ENCODE results near the gene C12orf60.

Gene C12orf60

DNA sequence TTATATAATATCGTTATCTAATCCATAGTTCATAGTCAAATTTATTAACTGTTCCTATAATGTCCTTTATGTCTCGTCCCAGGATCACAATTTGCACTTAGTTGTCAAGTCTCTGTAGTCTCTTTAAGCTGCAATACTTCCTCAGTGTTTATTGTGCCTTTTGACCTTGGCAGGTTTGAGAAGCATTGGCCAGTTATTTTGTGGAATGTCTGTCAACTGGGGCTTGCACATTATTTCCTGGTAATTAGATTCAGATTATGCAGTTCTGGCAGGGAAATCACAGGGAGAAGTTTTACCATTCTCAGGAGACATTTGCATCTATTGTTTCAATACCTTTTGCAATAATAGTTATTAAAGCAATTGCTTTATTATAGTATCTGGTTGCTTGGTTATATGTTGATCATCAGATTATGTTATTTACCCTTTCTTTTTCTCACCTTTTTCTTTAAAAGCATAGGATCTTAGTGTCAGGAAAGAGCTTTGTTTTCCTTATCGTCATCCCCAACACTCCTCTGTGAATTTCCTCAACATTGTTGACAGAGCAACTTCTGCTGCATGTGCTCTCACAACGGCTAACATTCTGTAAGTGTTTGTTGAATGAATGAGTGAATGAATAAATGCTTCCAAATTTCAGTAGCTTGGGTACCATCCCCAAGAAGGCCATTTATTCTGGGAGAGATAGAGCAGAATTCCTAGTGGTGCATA lies 43.6 kb downstream of the C12orf60 start:
- H3K56ac ChIP-seq (ENCODE audit: low read length): no peak overlapping the region
- no peak overlapping the region for H4K5ac ChIP-seq (ENCODE audit: low read length)
- H3K27ac ChIP-seq (ENCODE audit: low read depth, low read length): no peak overlapping the region
- H3K4me2 ChIP-seq (ENCODE audit: low read length): no peak overlapping the region
- no peaks in the 10 kb centered on the region for H3K27me3 ChIP-seq (ENCODE audit: insufficient read depth, low read length, poor library complexity)
- no peak overlapping the region for H3K23ac ChIP-seq (ENCODE audit: low read length)
- H3K9ac ChIP-seq (ENCODE audit: low read length): no peak overlapping the region
- no peak overlapping the region for H4K8ac ChIP-seq (ENCODE audit: low read depth, low read length)
- H3K79me2 ChIP-seq (ENCODE audit: control insufficient read depth, insufficient read depth, low read length): no peaks in the 10 kb centered on the region
- H3K4me3 ChIP-seq (ENCODE audit: low read length): no peak overlapping the region
- H2AK5ac ChIP-seq (ENCODE audit: low read length): no peak overlapping the region
- H2BK5ac ChIP-seq (ENCODE audit: low read length): no peak overlapping the region
- no peaks in the 10 kb centered on the region for H3K36me3 ChIP-seq (ENCODE audit: control insufficient read depth, insufficient read depth, low read length)
- no peak overlapping the region for H2BK120ac ChIP-seq (ENCODE audit: low read depth, low read length)
- H3K79me1 ChIP-seq (ENCODE audit: low read length): no peaks in the 10 kb centered on the region
- no peak overlapping the region for H3K4ac ChIP-seq (ENCODE audit: low read depth, low read length)
- no peak overlapping the region for H2BK15ac ChIP-seq (replicated peaks; ENCODE audit: low read depth)
- 100% methylated on average over 1 of the region's 4 CpGs for WGBS (ENCODE audit: extremely low coverage, insufficient coverage, low lambda C conversion rate)
- no peak overlapping the region for H3K18ac ChIP-seq (ENCODE audit: low read length)
- no peaks in the 10 kb centered on the region for H3K4me1 ChIP-seq (ENCODE audit: control insufficient read depth, low read depth, low read length)
- DNase-seq: no peak

DNA sequence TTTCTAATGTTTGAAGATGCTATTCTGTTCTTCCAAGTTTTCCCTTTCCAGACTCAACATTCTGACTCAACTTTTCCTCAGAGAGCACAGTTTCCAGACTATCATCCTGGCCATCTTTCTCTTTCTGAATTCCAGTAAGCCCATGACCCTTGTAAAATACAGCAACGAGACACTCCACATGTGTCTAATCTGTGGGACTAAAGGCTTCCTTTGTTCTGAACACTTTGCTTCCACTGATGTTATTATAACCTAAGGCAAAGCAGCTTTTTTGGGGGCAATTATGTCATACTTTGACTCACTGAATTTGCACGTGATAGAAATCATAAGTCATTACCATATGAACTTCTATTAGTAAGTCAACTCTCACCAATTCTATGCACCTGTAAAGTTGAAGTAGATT lies 46.2 kb downstream of the C12orf60 start:
- Histone ChIP-seq H2AK5ac (ENCODE audit: low read length) (no peak overlapping the region), H2BK5ac (ENCODE audit: low read length) (no peak overlapping the region), H3K36me3 (ENCODE audit: control insufficient read depth, insufficient read depth, low read length) (no peaks in the 10 kb centered on the region), H3K27me3 (ENCODE audit: insufficient read depth, low read length, poor library complexity) (no peaks in the 10 kb centered on the region), H3K18ac (ENCODE audit: low read length) (no peak overlapping the region), H3K23ac (ENCODE audit: low read length) (no peak overlapping the region), H3K56ac (ENCODE audit: low read length) (no peak overlapping the region), H4K5ac (ENCODE audit: low read length) (no peak overlapping the region), H3K4ac (ENCODE audit: low read depth, low read length) (no peak overlapping the region), H3K79me1 (ENCODE audit: low read length) (no peaks in the 10 kb centered on the region), H3K4me2 (ENCODE audit: low read length) (no peak overlapping the region), H3K9ac (ENCODE audit: low read length) (no peak overlapping the region), H3K79me2 (ENCODE audit: control insufficient read depth, insufficient read depth, low read length) (no peaks in the 10 kb centered on the region), H2BK15ac (replicated peaks; ENCODE audit: low read depth) (no peak overlapping the region), H2BK120ac (ENCODE audit: low read depth, low read length) (no peak overlapping the region), H4K8ac (ENCODE audit: low read depth, low read length) (no peak overlapping the region), H3K27ac (ENCODE audit: low read depth, low read length) (no peak overlapping the region), H3K4me3 (ENCODE audit: low read length) (no peak overlapping the region), H3K4me1 (ENCODE audit: control insufficient read depth, low read depth, low read length) (no peaks in the 10 kb centered on the region)
- WGBS (ENCODE audit: extremely low coverage, insufficient coverage, low lambda C conversion rate): no CpG with 5 or more reads among the region's 2 CpGs
- no peak for DNase-seq

GRCh38 chr12:14850929-14851663 lies 47.6 kb downstream of the C12orf60 start:
- Histone ChIP-seq H3K36me3 (ENCODE audit: control insufficient read depth, insufficient read depth, low read length) (no peaks in the 10 kb centered on the region), H2BK15ac (replicated peaks; ENCODE audit: low read depth) (no peak overlapping the region), H3K23ac (ENCODE audit: low read length) (no peak overlapping the region), H3K79me1 (ENCODE audit: low read length) (no peaks in the 10 kb centered on the region), H3K18ac (ENCODE audit: low read length) (no peak overlapping the region), H3K9ac (ENCODE audit: low read length) (no peak overlapping the region), H3K27ac (ENCODE audit: low read depth, low read length) (no peak overlapping the region), H3K79me2 (ENCODE audit: control insufficient read depth, insufficient read depth, low read length) (no peaks in the 10 kb centered on the region), H2BK5ac (ENCODE audit: low read length) (no peak overlapping the region), H3K27me3 (ENCODE audit: insufficient read depth, low read length, poor library complexity) (no peaks in the 10 kb centered on the region), H2BK120ac (ENCODE audit: low read depth, low read length) (no peak overlapping the region), H3K4me3 (ENCODE audit: low read length) (no peak overlapping the region), H3K4ac (ENCODE audit: low read depth, low read length) (no peak overlapping the region), H3K4me2 (ENCODE audit: low read length) (no peak overlapping the region), H3K56ac (ENCODE audit: low read length) (no peak overlapping the region), H4K5ac (ENCODE audit: low read length) (no peak overlapping the region), H2AK5ac (ENCODE audit: low read length) (no peak overlapping the region), H3K4me1 (ENCODE audit: control insufficient read depth, low read depth, low read length) (no peaks in the 10 kb centered on the region), H4K8ac (ENCODE audit: low read depth, low read length) (no peak overlapping the region)
- no peak for DNase-seq
- WGBS (ENCODE audit: extremely low coverage, insufficient coverage, low lambda C conversion rate): no CpG with 5 or more reads among the region's 1 CpG

- H2AK5ac ChIP-seq (ENCODE audit: low read length): no peak overlapping the region
- no peak overlapping the region for H4K5ac ChIP-seq (ENCODE audit: low read length)
- H3K23ac ChIP-seq (ENCODE audit: low read length): no peak overlapping the region
- H3K79me2 ChIP-seq (ENCODE audit: control insufficient read depth, insufficient read depth, low read length): no peaks in the 10 kb centered on the region
- no peak for DNase-seq
- no peak overlapping the region for H2BK5ac ChIP-seq (ENCODE audit: low read length)
- no peak overlapping the region for H3K4me2 ChIP-seq (ENCODE audit: low read length)
- no peak overlapping the region for H3K18ac ChIP-seq (ENCODE audit: low read length)
- H4K8ac ChIP-seq (ENCODE audit: low read depth, low read length): no peak overlapping the region
- no peaks in the 10 kb centered on the region for H3K36me3 ChIP-seq (ENCODE audit: control insufficient read depth, insufficient read depth, low read length)
- no peaks in the 10 kb centered on the region for H3K27me3 ChIP-seq (ENCODE audit: insufficient read depth, low read length, poor library complexity)
- H3K79me1 ChIP-seq (ENCODE audit: low read length): no peaks in the 10 kb centered on the region
- H3K27ac ChIP-seq (ENCODE audit: low read depth, low read length): no peak overlapping the region
- H2BK120ac ChIP-seq (ENCODE audit: low read depth, low read length): no peak overlapping the region
- H3K4me3 ChIP-seq (ENCODE audit: low read length): no peak overlapping the region
- H3K9ac ChIP-seq (ENCODE audit: low read length): no peak overlapping the region
- H3K56ac ChIP-seq (ENCODE audit: low read length): no peak overlapping the region
- H2BK15ac ChIP-seq (replicated peaks; ENCODE audit: low read depth): no peak overlapping the region
- no peaks in the 10 kb centered on the region for H3K4me1 ChIP-seq (ENCODE audit: control insufficient read depth, low read depth, low read length)
- no peak overlapping the region for H3K4ac ChIP-seq (ENCODE audit: low read depth, low read length)
These were observed 49.4 kb downstream of the C12orf60 start for GRCh38 chr12:14852880-14853279.

DNA sequence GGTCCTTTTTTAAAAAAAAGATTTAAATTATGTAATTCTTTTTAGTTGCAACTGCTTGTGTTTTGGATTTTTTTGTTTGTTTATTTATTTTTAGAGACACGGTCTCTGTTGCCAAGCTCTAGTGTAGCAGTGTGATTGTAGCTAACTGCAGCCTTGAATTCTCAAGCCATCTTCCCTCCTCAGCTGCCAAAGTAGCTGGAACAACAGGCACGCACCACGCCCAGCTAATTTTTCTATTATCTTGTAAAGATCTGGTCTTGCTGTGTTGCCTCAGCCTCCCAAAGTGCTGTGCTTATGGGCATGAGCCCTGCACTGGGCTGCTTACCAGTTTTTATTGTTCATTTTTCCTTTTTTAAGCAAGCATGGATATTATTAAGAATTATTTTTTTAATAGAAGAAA lies 50.5 kb downstream of the C12orf60 start:
- no peak overlapping the region for H3K9ac ChIP-seq (ENCODE audit: low read length)

More for the DNA sequence above, 50.5 kb downstream of the C12orf60 start:
- Histone ChIP-seq H2BK15ac (replicated peaks; ENCODE audit: low read depth) (no peak overlapping the region), H2BK5ac (ENCODE audit: low read length) (no peak overlapping the region), H3K36me3 (ENCODE audit: control insufficient read depth, insufficient read depth, low read length) (no peaks in the 10 kb centered on the region), H3K18ac (ENCODE audit: low read length) (no peak overlapping the region), H2AK5ac (ENCODE audit: low read length) (no peak overlapping the region), H3K27ac (ENCODE audit: low read depth, low read length) (no peak overlapping the region), H3K79me2 (ENCODE audit: control insufficient read depth, insufficient read depth, low read length) (no peaks in the 10 kb centered on the region), H3K23ac (ENCODE audit: low read length) (no peak overlapping the region), H3K4me2 (ENCODE audit: low read length) (no peak overlapping the region), H3K4ac (ENCODE audit: low read depth, low read length) (no peak overlapping the region), H3K27me3 (ENCODE audit: insufficient read depth, low read length, poor library complexity) (no peaks in the 10 kb centered on the region), H4K8ac (ENCODE audit: low read depth, low read length) (no peak overlapping the region), H3K56ac (ENCODE audit: low read length) (no peak overlapping the region), H2BK120ac (ENCODE audit: low read depth, low read length) (no peak overlapping the region), H3K4me1 (ENCODE audit: control insufficient read depth, low read depth, low read length) (no peaks in the 10 kb centered on the region), H3K4me3 (ENCODE audit: low read length) (no peak overlapping the region), H3K79me1 (ENCODE audit: low read length) (no peaks in the 10 kb centered on the region), H4K5ac (ENCODE audit: low read length) (no peak overlapping the region)
- no CpG with 5 or more reads among the region's 3 CpGs for WGBS (ENCODE audit: extremely low coverage, insufficient coverage, low lambda C conversion rate)
- no peak for DNase-seq

Measured in mesendoderm (in vitro differentiated cells).